ENCODE measurements around the gene N4BP2L1. TPM values are rescaled to one million over a fixed set of nuclear protein-coding genes. Genes with fewer than 3 reads are reported as not detected.
A peak's percentile ranks its signal among the peaks of the same experiment; 100 is the strongest.

N4BP2L1 gene
- polyA plus RNA-seq, 3 donors = 50.9 to 82.5 (median 81.5) TPM

DNA sequence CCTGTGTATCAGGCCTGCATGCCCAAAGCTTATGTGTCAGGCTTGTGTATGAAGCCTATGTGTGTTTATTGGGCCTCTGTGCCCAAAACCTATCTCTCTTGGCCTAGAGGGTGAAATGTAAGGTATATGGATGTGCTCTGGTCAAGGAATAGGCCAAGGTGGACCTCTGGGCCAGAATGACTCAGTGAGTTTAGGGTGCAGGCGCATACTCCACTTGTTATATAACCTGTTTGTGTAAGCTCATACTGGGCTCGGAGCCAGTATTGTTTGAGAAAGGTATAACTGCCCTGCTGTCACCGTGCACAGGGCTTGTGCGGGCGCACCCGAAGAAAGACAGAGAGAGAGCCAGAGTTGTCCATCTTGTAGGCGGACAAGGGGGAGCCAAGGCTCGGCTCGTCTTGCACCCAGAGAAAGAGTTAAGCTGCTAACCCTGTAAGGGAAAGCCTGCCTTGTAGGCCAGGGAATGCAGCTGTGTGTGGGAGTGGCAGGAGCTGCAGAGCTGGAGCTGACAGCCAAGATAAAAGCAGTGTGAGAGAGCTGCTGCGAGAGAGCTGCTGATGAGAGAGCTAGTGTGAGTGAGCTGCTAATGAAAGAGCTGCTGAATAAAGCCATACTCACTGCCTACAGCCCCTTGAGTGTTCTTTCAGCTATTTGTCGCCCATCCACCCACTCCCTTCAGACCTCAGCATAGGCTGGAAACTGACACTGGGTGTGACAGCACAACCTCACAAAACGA, 43.4 kb upstream of the N4BP2L1 start:
- Histone ChIP-seq H3K27ac (ENCODE audit: low read depth in 1 of 2, low read length in 2 of 2) (peak overlapping the region in 1 of 2 donors; percentile 17), H3K4me1 (ENCODE audit: control insufficient read depth in 1 of 2, insufficient read depth in 2 of 2, low read length in 2 of 2) (peaks cover 0 to 6% of the 10 kb centered on the region in 2 donors), H3K9ac (ENCODE audit: insufficient read depth, low read length, poor library complexity, severe bottlenecking) (no peak overlapping the region), H3K9me3 (replicated peaks in 1 of 2; ENCODE audit: control insufficient read depth in 1 of 2, insufficient read depth in 1 of 2, low read length in 2 of 2) (no peaks in the 10 kb centered on the region), H2AFZ (ENCODE audit: insufficient read depth, low read depth, low read length, poor library complexity, severe bottlenecking) (no peak overlapping the region), H3K79me2 (ENCODE audit: insufficient read depth, low read length) (no peaks in the 10 kb centered on the region), H3K4me2 (replicated peaks; ENCODE audit: extremely low read depth, low read length, poor library complexity, severe bottlenecking) (no peak overlapping the region), H4K20me1 (ENCODE audit: insufficient read depth, low read length) (no peaks in the 10 kb centered on the region), H3K4me3 (replicated peaks in 1 of 3; ENCODE audit: low read depth in 2 of 3, low read length in 3 of 3) (no peak overlapping the region), H3K36me3 (replicated peaks in 1 of 2; ENCODE audit: control insufficient read depth in 1 of 2, insufficient read depth in 2 of 2, low read length in 2 of 2) (no peaks in the 10 kb centered on the region), H3K27me3 (ENCODE audit: control insufficient read depth in 2 of 2, insufficient read depth in 2 of 2, low read length in 2 of 2) (no peaks in the 10 kb centered on the region)
- Mint-ChIP-seq H3K27me3 (ENCODE audit: low read depth in 3 of 3) (peaks cover 0 to 5% (median 3%) of the 10 kb centered on the region in 3 donors), H3K27ac (peak overlapping the region in 3 of 7 donors; percentile 4 to 76 (median 37)), H3K36me3 (no peaks in the 10 kb centered on the region), H3K4me3 (no peak overlapping the region), H3K4me1 (peaks cover 16% of the 10 kb centered on the region), H3K9me3 (no peaks in the 10 kb centered on the region)
- TF ChIP-seq, protein P1, sequence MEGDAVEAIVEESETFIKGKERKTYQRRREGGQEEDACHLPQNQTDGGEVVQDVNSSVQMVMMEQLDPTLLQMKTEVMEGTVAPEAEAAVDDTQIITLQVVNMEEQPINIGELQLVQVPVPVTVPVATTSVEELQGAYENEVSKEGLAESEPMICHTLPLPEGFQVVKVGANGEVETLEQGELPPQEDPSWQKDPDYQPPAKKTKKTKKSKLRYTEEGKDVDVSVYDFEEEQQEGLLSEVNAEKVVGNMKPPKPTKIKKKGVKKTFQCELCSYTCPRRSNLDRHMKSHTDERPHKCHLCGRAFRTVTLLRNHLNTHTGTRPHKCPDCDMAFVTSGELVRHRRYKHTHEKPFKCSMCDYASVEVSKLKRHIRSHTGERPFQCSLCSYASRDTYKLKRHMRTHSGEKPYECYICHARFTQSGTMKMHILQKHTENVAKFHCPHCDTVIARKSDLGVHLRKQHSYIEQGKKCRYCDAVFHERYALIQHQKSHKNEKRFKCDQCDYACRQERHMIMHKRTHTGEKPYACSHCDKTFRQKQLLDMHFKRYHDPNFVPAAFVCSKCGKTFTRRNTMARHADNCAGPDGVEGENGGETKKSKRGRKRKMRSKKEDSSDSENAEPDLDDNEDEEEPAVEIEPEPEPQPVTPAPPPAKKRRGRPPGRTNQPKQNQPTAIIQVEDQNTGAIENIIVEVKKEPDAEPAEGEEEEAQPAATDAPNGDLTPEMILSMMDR (IDR thresholded peaks at IDR 0.05) = no peak
- no peak for DNase-seq
- WGBS (ENCODE audit: insufficient coverage) = 90% methylated on average over 10 of the region's 12 CpGs
- intact Hi-C loops (cut with micrococcal nuclease) = no loop called here

DNA sequence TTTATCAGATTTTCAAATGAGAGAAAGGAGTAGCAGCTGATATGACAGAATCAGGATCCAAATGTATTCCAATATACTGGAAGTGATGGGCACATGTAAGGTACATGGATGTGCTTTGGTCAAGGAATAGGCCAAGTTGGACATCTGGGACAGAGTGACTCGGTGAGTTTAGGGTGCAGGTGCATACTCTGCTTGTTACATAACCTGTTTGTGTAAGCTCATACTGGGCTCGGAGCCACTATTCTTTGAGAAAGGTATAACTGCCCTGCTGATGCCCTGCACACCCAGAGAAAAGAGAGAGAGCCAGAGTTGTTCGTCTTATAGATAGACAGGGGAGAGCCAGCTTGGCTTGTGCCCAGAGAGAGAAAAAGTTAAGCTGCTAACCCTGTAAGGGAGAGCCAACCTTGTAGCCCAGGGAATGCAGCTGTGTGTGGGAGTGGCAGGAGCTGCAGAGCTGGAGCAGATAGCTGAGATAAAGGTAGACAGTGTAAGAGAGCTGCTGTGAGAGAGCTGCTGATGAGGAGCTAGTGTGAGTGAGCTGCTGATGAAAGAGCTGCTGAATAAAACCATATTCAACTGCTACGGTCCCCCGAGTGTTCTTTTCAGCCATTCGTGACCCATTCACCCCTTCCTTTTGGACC, 40.7 kb upstream of the N4BP2L1 start:
- Mint-ChIP-seq H3K36me3 (peaks cover 0 to 2% of the 10 kb centered on the region in 2 donors), H3K4me3 (no peak overlapping the region), H3K27me3 (ENCODE audit: low read depth in 3 of 3) (peaks cover 0 to 5% (median 3%) of the 10 kb centered on the region in 3 donors), H3K9me3 (no peaks in the 10 kb centered on the region), H3K4me1 (peaks cover 16% of the 10 kb centered on the region), H3K27ac (peak overlapping the region in 1 of 7 donors; percentile 7)
- Histone ChIP-seq H3K4me1 (ENCODE audit: control insufficient read depth in 1 of 2, insufficient read depth in 2 of 2, low read length in 2 of 2) (peaks cover 0 to 6% of the 10 kb centered on the region in 2 donors), H3K79me2 (ENCODE audit: insufficient read depth, low read length) (no peaks in the 10 kb centered on the region), H2AFZ (ENCODE audit: insufficient read depth, low read depth, low read length, poor library complexity, severe bottlenecking) (no peak overlapping the region), H3K9me3 (replicated peaks in 1 of 2; ENCODE audit: control insufficient read depth in 1 of 2, insufficient read depth in 1 of 2, low read length in 2 of 2) (no peaks in the 10 kb centered on the region), H3K27me3 (ENCODE audit: control insufficient read depth in 2 of 2, insufficient read depth in 2 of 2, low read length in 2 of 2) (no peaks in the 10 kb centered on the region), H4K20me1 (ENCODE audit: insufficient read depth, low read length) (no peaks in the 10 kb centered on the region), H3K9ac (ENCODE audit: insufficient read depth, low read length, poor library complexity, severe bottlenecking) (no peak overlapping the region), H3K4me2 (replicated peaks; ENCODE audit: extremely low read depth, low read length, poor library complexity, severe bottlenecking) (no peak overlapping the region), H3K4me3 (replicated peaks in 1 of 3; ENCODE audit: low read depth in 2 of 3, low read length in 3 of 3) (no peak overlapping the region), H3K36me3 (replicated peaks in 1 of 2; ENCODE audit: control insufficient read depth in 1 of 2, insufficient read depth in 2 of 2, low read length in 2 of 2) (no peaks in the 10 kb centered on the region), H3K27ac (ENCODE audit: low read depth in 1 of 2, low read length in 2 of 2) (no peak overlapping the region)
- no peak for DNase-seq
- TF ChIP-seq, protein P1 (IDR thresholded peaks at IDR 0.05) = no peak
- 90% methylated on average over 4 of the region's 6 CpGs for WGBS (ENCODE audit: insufficient coverage)
- intact Hi-C loops (cut with micrococcal nuclease) = no loop called here

Measured in CD14-positive monocyte (primary cell).